ENCODE measurements around the gene PTPN2.
"Not testable (repeated sequence)": the region's sequence is repeated elsewhere in the genome, so short reads cannot be mapped to it uniquely, and the experiment has no call there.

Gene PTPN2

DNA sequence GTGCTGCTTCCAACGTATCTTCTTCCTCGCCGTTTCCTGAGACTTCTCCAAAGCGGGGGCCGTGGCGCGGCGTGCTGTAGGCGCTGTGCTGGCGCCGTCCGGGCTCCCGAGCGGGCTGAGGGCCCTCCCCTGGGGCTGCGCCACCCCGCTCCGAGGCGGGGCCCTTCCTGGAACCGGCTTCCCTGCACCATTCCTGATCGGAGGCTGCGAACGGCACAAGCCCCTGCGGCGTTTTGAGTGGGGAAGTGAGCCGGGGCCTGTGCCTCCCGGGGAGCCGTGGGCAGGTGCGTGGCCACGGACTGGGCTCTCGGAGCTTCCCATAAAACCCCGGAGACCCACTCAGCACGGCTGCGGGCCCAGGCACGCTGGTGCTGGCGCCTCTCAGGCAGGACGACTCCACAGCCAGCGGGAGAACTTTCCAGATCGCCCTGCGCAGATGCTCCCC lies 106.5 kb downstream of the PTPN2 start:
- TF ChIP-seq, protein P1, sequence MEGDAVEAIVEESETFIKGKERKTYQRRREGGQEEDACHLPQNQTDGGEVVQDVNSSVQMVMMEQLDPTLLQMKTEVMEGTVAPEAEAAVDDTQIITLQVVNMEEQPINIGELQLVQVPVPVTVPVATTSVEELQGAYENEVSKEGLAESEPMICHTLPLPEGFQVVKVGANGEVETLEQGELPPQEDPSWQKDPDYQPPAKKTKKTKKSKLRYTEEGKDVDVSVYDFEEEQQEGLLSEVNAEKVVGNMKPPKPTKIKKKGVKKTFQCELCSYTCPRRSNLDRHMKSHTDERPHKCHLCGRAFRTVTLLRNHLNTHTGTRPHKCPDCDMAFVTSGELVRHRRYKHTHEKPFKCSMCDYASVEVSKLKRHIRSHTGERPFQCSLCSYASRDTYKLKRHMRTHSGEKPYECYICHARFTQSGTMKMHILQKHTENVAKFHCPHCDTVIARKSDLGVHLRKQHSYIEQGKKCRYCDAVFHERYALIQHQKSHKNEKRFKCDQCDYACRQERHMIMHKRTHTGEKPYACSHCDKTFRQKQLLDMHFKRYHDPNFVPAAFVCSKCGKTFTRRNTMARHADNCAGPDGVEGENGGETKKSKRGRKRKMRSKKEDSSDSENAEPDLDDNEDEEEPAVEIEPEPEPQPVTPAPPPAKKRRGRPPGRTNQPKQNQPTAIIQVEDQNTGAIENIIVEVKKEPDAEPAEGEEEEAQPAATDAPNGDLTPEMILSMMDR (IDR thresholded peaks at IDR 0.05; ENCODE audit: low read depth, low read length), result no peak
- Histone ChIP-seq H3K36me3 (no peaks in the 10 kb centered on the region), H3K9me3 (no peaks in the 10 kb centered on the region), H3K27me3 (no peaks in the 10 kb centered on the region), H3K4me3 (ENCODE audit: low read depth, low read length) (no peak overlapping the region), H3K4me1 (no peaks in the 10 kb centered on the region)
- no peak for DNase-seq

GRCh38 chr18:12776821-12777471 lies 107.1 kb downstream of the PTPN2 start:
- no peak for DNase-seq
- TF ChIP-seq, protein P1 (IDR thresholded peaks at IDR 0.05; ENCODE audit: low read depth, low read length), result no peak
- H3K27me3 ChIP-seq, result no peaks in the 10 kb centered on the region
- no peaks in the 10 kb centered on the region for H3K9me3 ChIP-seq
- no peaks in the 10 kb centered on the region for H3K4me1 ChIP-seq
- H3K36me3 ChIP-seq, result no peaks in the 10 kb centered on the region
- no peak overlapping the region for H3K4me3 ChIP-seq (ENCODE audit: low read depth, low read length)

- not testable (repeated sequence) for H3K36me3 ChIP-seq; H3K27me3 ChIP-seq; H3K4me1 ChIP-seq; H3K4me3 ChIP-seq (ENCODE audit: low read depth, low read length); H3K9me3 ChIP-seq; DNase-seq
Measured at GRCh38 chr18:12776415-12776814, 107.6 kb downstream of the PTPN2 start.

GRCh38 chr18:12774982-12775381 lies 109.1 kb downstream of the PTPN2 start:
- Histone ChIP-seq H3K9me3 (no peaks in the 10 kb centered on the region), H3K27me3 (no peaks in the 10 kb centered on the region), H3K36me3 (no peaks in the 10 kb centered on the region), H3K4me3 (ENCODE audit: low read depth, low read length) (no peak overlapping the region), H3K4me1 (no peaks in the 10 kb centered on the region)
- TF ChIP-seq, protein P1 (IDR thresholded peaks at IDR 0.05; ENCODE audit: low read depth, low read length), result no peak
- no peak for DNase-seq

DNA sequence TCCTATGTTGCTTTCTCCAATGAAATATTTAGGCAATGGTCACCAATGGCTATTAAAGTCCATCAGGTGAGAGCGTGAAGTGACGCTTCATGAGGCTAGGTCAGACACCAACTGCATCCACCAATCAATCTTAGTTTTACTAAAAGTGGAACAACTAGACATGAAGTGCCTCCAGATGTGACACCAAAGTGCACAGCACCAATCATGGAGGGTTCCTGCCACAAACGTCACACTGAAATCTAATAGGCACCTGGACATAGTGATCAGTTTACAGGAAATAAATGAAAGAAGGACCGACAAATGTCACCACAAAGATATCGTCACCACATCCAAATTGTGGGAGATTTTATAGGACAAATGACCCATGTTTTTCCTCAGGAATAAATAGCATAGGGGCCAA lies 110.7 kb downstream of the PTPN2 start:
- H3K9me3 ChIP-seq, result no peaks in the 10 kb centered on the region
- no peaks in the 10 kb centered on the region for H3K36me3 ChIP-seq
- H3K4me1 ChIP-seq, result no peaks in the 10 kb centered on the region
- no peaks in the 10 kb centered on the region for H3K27me3 ChIP-seq
- DNase-seq, result no peak
- H3K4me3 ChIP-seq (ENCODE audit: low read depth, low read length), result no peak overlapping the region
- TF ChIP-seq, protein P1 (IDR thresholded peaks at IDR 0.05; ENCODE audit: low read depth, low read length), result no peak

DNA sequence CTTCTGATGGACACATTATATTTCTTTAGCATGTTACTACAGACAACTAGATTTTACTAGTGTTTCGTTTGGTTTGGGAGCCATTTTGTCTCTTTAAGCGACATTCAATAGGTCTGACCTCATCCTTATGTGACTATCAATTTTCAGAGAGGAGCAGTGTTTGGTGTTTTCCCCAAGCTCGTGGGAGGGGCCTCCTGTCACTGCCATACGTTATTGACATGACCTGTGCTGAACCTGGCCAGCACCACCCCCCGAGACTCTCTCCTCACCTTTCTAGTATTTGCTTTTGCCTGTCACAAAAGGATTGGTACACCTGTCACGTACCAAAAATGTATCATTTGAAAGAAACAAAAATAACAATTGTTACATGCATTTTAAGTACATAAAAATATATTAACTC lies 111.9 kb downstream of the PTPN2 start:
- DNase-seq, result no peak
- H3K4me3 ChIP-seq (ENCODE audit: low read depth, low read length), result no peak overlapping the region
- no peaks in the 10 kb centered on the region for H3K27me3 ChIP-seq
- no peaks in the 10 kb centered on the region for H3K4me1 ChIP-seq
- no peaks in the 10 kb centered on the region for H3K9me3 ChIP-seq
- no peaks in the 10 kb centered on the region for H3K36me3 ChIP-seq
- TF ChIP-seq, protein P1 (IDR thresholded peaks at IDR 0.05; ENCODE audit: low read depth, low read length), result no peak
